ENCODE results near the gene MATCAP1. TPM values are rescaled to one million over a fixed set of nuclear protein-coding genes. Genes with fewer than 3 reads are reported as not detected.
A peak's percentile ranks its signal among the peaks of the same experiment; 100 is the strongest.

The MATCAP1 gene
- total and polyA plus RNA-seq, 2 of the 8 experiments (the other 6 are each of a cell fraction or from before 2014, with no cell fraction given): 22.9 to 27.5 TPM

- no peak overlapping the region for H3K4me3 ChIP-seq (ENCODE audit: extremely low read depth in 1 of 4, insufficient read depth in 2 of 4, low read depth in 3 of 4, low read length in 4 of 4)
- WGBS, 2 experiments (ENCODE audit: extremely low coverage in 1 of 2, insufficient coverage in 1 of 2, insufficient read length in 1 of 2, insufficient replicate concordance in 2 of 2, low coverage in 1 of 2, low lambda C conversion rate in 2 of 2, missing lambda C conversion rate in 1 of 2): 90% methylated on average over 3 of the region's 3 CpGs; no CpG with 5 or more reads in 1 of the 2 experiments
- H3K27ac ChIP-seq (ENCODE audit: low read depth, low read length): no peak overlapping the region
- DNase-seq (ENCODE audit: low read depth in 1 of 2, low spot score in 2 of 2) (no peak), FAIRE-seq (no peak)
- H4K20me1 ChIP-seq (replicated peaks in 1 of 2; ENCODE audit: control insufficient read depth in 1 of 2, insufficient read depth in 2 of 2, low read length in 2 of 2): peaks cover 0 to 2% of the 10 kb centered on the region in 2 experiments
- ChIA-PET POLR2A (ENCODE audit: partially characterized antibody) (interaction anchor here (0.8 to 5.4 kb wide), 6 partner anchors 8 to 208 kb away, joined by 3 to 20 read pairs (median 11); partner anchors contain the start of gene TMEM208), CTCF (ENCODE audit: partially characterized antibody) (interaction anchor here (1.9 to 8.9 kb wide), 4 partner anchors 11 to 38 kb away, joined by 5 to 111 read pairs (median 8); partner anchors contain the start of genes E2F4 and ELMO3)
- no peak overlapping the region for H2AFZ ChIP-seq (ENCODE audit: low read length)
- no peak overlapping the region for H2BK12ac ChIP-seq (ENCODE audit: low read depth, low read length)
- H3K79me1 ChIP-seq (ENCODE audit: low read depth, low read length): no peaks in the 10 kb centered on the region
- no peak overlapping the region for H3K18ac ChIP-seq (ENCODE audit: extremely low read depth, low read length)
- H3K23me2 ChIP-seq (ENCODE audit: low read depth, low read length): no peaks in the 10 kb centered on the region
- no peak overlapping the region for H3K14ac ChIP-seq (ENCODE audit: insufficient read length)
- H2BK5ac ChIP-seq (ENCODE audit: low read depth, low read length): 0 out of 2 replicates have a peak overlapping the region, but pooled peaks have one; percentile 60
- no peak overlapping the region for H2BK15ac ChIP-seq (ENCODE audit: low read length)
- peak overlapping the region; percentile 59; the same call in 1 of the 2 replicates for H4K8ac ChIP-seq (ENCODE audit: extremely low read depth, insufficient read depth, low read length)
- no peak overlapping the region for H3K4ac ChIP-seq (replicated peaks; ENCODE audit: insufficient read length, low read depth, low read length)
- H3K9me3 ChIP-seq (ENCODE audit: insufficient read depth in 2 of 2, low read depth in 1 of 2, low read length in 1 of 2): no peaks in the 10 kb centered on the region
- peaks cover 0 to 10% (median 1%) of the 10 kb centered on the region in 4 experiments; a peak in 2 of 7 replicates for H3K4me1 ChIP-seq (replicated peaks in 1 of 4; ENCODE audit: control insufficient read depth in 3 of 4, insufficient read depth in 4 of 4, low read length in 3 of 4)
- no peak overlapping the region for H3K56ac ChIP-seq (replicated peaks; ENCODE audit: insufficient read length, low read depth, low read length)
- no peak overlapping the region; a peak in 1 of 4 replicates for H3K4me2 ChIP-seq (ENCODE audit: insufficient read depth in 1 of 2, low read depth in 2 of 2, low read length in 2 of 2)
- no peak overlapping the region for H3K23ac ChIP-seq (ENCODE audit: insufficient read length)
- peaks cover 0 to 6% (median 2%) of the 10 kb centered on the region in 4 experiments; a peak in 1 of 7 replicates for H3K27me3 ChIP-seq (replicated peaks in 1 of 4; ENCODE audit: control insufficient read depth in 3 of 4, extremely low read depth in 1 of 4, insufficient read depth in 3 of 4, low read length in 3 of 4)
- H2BK20ac ChIP-seq (ENCODE audit: low read length): no peak overlapping the region
- no peak overlapping the region for H2AK5ac ChIP-seq (ENCODE audit: low read depth, low read length)
- peaks cover 0 to 3% (median 0%) of the 10 kb centered on the region in 4 experiments; a peak in 3 of 8 replicates for H3K36me3 ChIP-seq (ENCODE audit: control insufficient read depth in 2 of 4, insufficient read depth in 4 of 4, low read length in 3 of 4)
- H3K9ac ChIP-seq (replicated peaks in 1 of 4; ENCODE audit: extremely low read depth in 1 of 4, low read depth in 3 of 4, low read length in 3 of 4): no peak overlapping the region
- no peaks in the 10 kb centered on the region for H3K79me2 ChIP-seq (ENCODE audit: control insufficient read depth in 1 of 2, insufficient read depth in 2 of 2, low read length in 2 of 2)
- no peak overlapping the region for H4K5ac ChIP-seq (ENCODE audit: insufficient read length, low read depth, low read length)
- H2BK120ac ChIP-seq (replicated peaks; ENCODE audit: low read depth, low read length): no peak overlapping the region
- no peak for TF ChIP-seq SIRT6 (IDR thresholded peaks at IDR 0.05; ENCODE audit: low read length)
- TF ChIP-seq CHD2 (IDR thresholded peaks at IDR 0.05; ENCODE audit: low read length): no peak
- no peak for TF ChIP-seq ATF3 (IDR thresholded peaks at IDR 0.05; ENCODE audit: insufficient read depth, low read depth, low read length)
- TF ChIP-seq, protein P1, sequence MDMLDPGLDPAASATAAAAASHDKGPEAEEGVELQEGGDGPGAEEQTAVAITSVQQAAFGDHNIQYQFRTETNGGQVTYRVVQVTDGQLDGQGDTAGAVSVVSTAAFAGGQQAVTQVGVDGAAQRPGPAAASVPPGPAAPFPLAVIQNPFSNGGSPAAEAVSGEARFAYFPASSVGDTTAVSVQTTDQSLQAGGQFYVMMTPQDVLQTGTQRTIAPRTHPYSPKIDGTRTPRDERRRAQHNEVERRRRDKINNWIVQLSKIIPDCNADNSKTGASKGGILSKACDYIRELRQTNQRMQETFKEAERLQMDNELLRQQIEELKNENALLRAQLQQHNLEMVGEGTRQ (IDR thresholded peaks at IDR 0.05; ENCODE audit: low read length): no peak
- TF ChIP-seq SAP30 (IDR thresholded peaks at IDR 0.05; ENCODE audit: insufficient read depth, insufficient replicate concordance, low read length): no peak
- no peak for TF ChIP-seq HDAC2 (IDR thresholded peaks at IDR 0.05; ENCODE audit: borderline replicate concordance in 1 of 2, low read depth in 2 of 2, low read length in 2 of 2)
- TF ChIP-seq TAF1 (IDR thresholded peaks at IDR 0.05; ENCODE audit: low read depth, low read length): no peak
- TF ChIP-seq TBP (IDR thresholded peaks at IDR 0.05; ENCODE audit: low read depth, low read length): no peak
- TF ChIP-seq BCL11A (IDR thresholded peaks at IDR 0.05; ENCODE audit: low read depth in 2 of 2, low read length in 2 of 2): no peak
- no peak for TF ChIP-seq SUZ12 (IDR thresholded peaks at IDR 0.05; ENCODE audit: low read length)
- no peak overlapping the region for H4K91ac ChIP-seq (replicated peaks; ENCODE audit: insufficient read length, low read length)
These were observed 23.1 kb upstream of the MATCAP1 start for GRCh38 chr16:67206838-67207248.
